Measurements from ENCODE around the gene UVSSA. TPM values are rescaled to one million over a fixed set of nuclear protein-coding genes. Genes with fewer than 3 reads are reported as not detected.

UVSSA gene
- total and polyA plus RNA-seq, 2 donors (not counting 1 experiment from before 2014, with no cell fraction given) = 34.6 to 40.5 TPM

GRCh38 chr4:1305781-1306455 lies 41.1 kb upstream of the UVSSA start:
- peaks cover 58% of the 10 kb centered on the region for H3K4me1 Mint-ChIP-seq
- Histone ChIP-seq H3K9me3 (ENCODE audit: control extremely low read depth in 1 of 3, control insufficient read depth in 2 of 3, insufficient read depth in 1 of 3, low read length in 2 of 3) (no peaks in the 10 kb centered on the region), H3K79me2 (ENCODE audit: control insufficient read depth, insufficient read depth, low read length) (peaks cover 94% of the 10 kb centered on the region), H3K27me3 (replicated peaks in 1 of 4; ENCODE audit: control extremely low read depth in 1 of 4, control insufficient read depth in 3 of 4, insufficient read depth in 4 of 4, low read length in 3 of 4) (no peaks in the 10 kb centered on the region), H3K4me2 (replicated peaks; ENCODE audit: low read depth, low read length, poor library complexity, severe bottlenecking) (no peak overlapping the region), H3K4me3 (ENCODE audit: control extremely low read depth in 1 of 5, extremely low read depth in 1 of 5, insufficient read depth in 1 of 5, low read depth in 2 of 5, low read length in 4 of 5) (no peak overlapping the region), H3K9ac (ENCODE audit: low read length) (no peak overlapping the region), H3K4me1 (ENCODE audit: control insufficient read depth in 2 of 2, insufficient read depth in 2 of 2, low read length in 2 of 2) (peaks cover 18 to 35% of the 10 kb centered on the region in 2 donors), H2AFZ (ENCODE audit: insufficient read depth, low read depth, low read length, poor library complexity, severe bottlenecking) (no peak overlapping the region), H3K27ac (ENCODE audit: low read length in 2 of 2) (no peak overlapping the region), H4K20me1 (ENCODE audit: control insufficient read depth, insufficient read depth, low read length, poor library complexity, severe bottlenecking) (peaks cover 89% of the 10 kb centered on the region), H3K36me3 (replicated peaks in 1 of 2; ENCODE audit: control extremely low read depth in 1 of 2, control insufficient read depth in 1 of 2, extremely low read depth in 1 of 2, insufficient read depth in 2 of 2, low read length in 1 of 2) (peaks cover 0 to 5% of the 10 kb centered on the region in 2 experiments)
- intact Hi-C loops (cut with micrococcal nuclease) = no loop called here
- TF ChIP-seq EZH2 (IDR thresholded peaks at IDR 0.05; ENCODE audit: borderline replicate concordance, insufficient read depth, low read depth, low read length, poor library complexity, severe bottlenecking) (no peak), CTCF (IDR thresholded peaks at IDR 0.05) (no peak)
- H3K9me3 Mint-ChIP-seq (ENCODE audit: insufficient read depth) = no peaks in the 10 kb centered on the region
- CTCF ChIA-PET = interaction anchor here (1.1 kb wide), 1 partner anchor 38 kb away, joined by 3 read pairs; no protein-coding TSS in a partner anchor
- no peak overlapping the region for H3K27ac Mint-ChIP-seq
- WGBS (ENCODE audit: insufficient coverage) = 85% methylated on average over 17 of the region's 17 CpGs
- ATAC-seq (ENCODE audit: low read depth) (no peak), DNase-seq (no peak)
- peak overlapping the region; percentile 6 for H3K4me3 Mint-ChIP-seq
- H3K27me3 Mint-ChIP-seq = no peaks in the 10 kb centered on the region
- POLR2A ChIA-PET = no interaction called here

Data from B cell (primary cell).